Fibroblast of lung (primary cell): ENCODE results near the gene FCRL2. TPM values are rescaled to one million over a fixed set of nuclear protein-coding genes. Genes with fewer than 3 reads are reported as not detected.

Source experiments
- DNase-seq, 2 donors: peaks; one replicate each; pipeline versions ENCODE4 v3.0.0 to v3.0.0-alpha.2; 2010; ENCODE audit warnings: low read depth in 2 of 2
- H2AFZ ChIP-seq: 2 replicates; pipeline ENCODE4 v1.5.1; 2012; ENCODE audit warnings: low read length, control low read depth, inconsistent platforms
- H3K27ac ChIP-seq: 2 replicates; pipeline ENCODE4 v1.5.1; 2011; ENCODE audit warnings: low read length, control low read depth; ENCODE audit not compliant: insufficient read depth
- H3K27me3 ChIP-seq: 2 replicates; pipeline ENCODE4 v1.5.1; 2011; ENCODE audit warnings: mild to moderate bottlenecking, low read length; ENCODE audit not compliant: control insufficient read depth, insufficient read depth
- H3K36me3 ChIP-seq: 2 replicates; pipeline ENCODE4 v1.5.1; 2011; ENCODE audit warnings: low read length; ENCODE audit not compliant: control insufficient read depth, insufficient read depth
- H3K4me1 ChIP-seq: 2 replicates; pipeline ENCODE4 v1.5.1; 2011; ENCODE audit warnings: low read length; ENCODE audit not compliant: control insufficient read depth, insufficient read depth; ENCODE audit errors: extremely low read depth
- H3K4me2 ChIP-seq: 2 replicates; pipeline ENCODE4 v1.5.1; 2011; ENCODE audit warnings: low read length, control low read depth; ENCODE audit not compliant: insufficient read depth; ENCODE audit errors: extremely low read depth
- H3K4me3 ChIP-seq, 4 experiments: fragments of 200-600 bp in 1 of 4; sonication (generic) in 1 of 4; replicated peaks in 1 of 4; 2 replicates each; pipeline ENCODE4 v1.5.1; 2011 to 2016; ENCODE audit warnings: low read length in 4 of 4, low read depth in 3 of 4, mild to moderate bottlenecking in 3 of 4, control low read depth in 2 of 4, inconsistent platforms in 1 of 4, mixed read lengths in 1 of 4; ENCODE audit not compliant: insufficient read depth in 1 of 4; ENCODE audit errors: control extremely low read depth in 1 of 4
- H3K79me2 ChIP-seq: 2 replicates; pipeline ENCODE4 v1.5.1; 2012; ENCODE audit warnings: mild to moderate bottlenecking, low read length, inconsistent platforms; ENCODE audit not compliant: control insufficient read depth, insufficient read depth
- H3K9ac ChIP-seq: 2 replicates; pipeline ENCODE4 v1.5.1; 2011; ENCODE audit warnings: mild to moderate bottlenecking, low read length, control low read depth; ENCODE audit not compliant: insufficient read depth
- H3K9me3 ChIP-seq: 2 replicates; pipeline ENCODE4 v1.5.1; 2012; ENCODE audit warnings: low read depth, low read length; ENCODE audit not compliant: control insufficient read depth, insufficient read depth
- H4K20me1 ChIP-seq: 2 replicates; pipeline ENCODE4 v1.5.1; 2011; ENCODE audit warnings: low read length; ENCODE audit not compliant: control insufficient read depth, insufficient read depth; ENCODE audit errors: extremely low read depth
- EZH2 ChIP-seq: IDR thresholded peaks from 2 replicates; pipeline ENCODE4 v1.5.1; 2012; ENCODE audit warnings: low read length, control low read depth, mild to moderate bottlenecking; ENCODE audit errors: missing control alignments
- polyA plus RNA-seq, 2 donors: library from polyadenylated mRNA; depleted of rRNA in 1 of 2; stranded (reverse) in 1 of 2; unstranded in 1 of 2; fragments of >200 nt; gene quantifications; 2 replicates each; pipeline ENCODE4 v1.2.1, GENCODE V29; 2011 to 2012; ENCODE audit warnings: missing spikeins in 1 of 2
- total RNA-seq: library from RNA; depleted of rRNA; stranded (reverse); fragments of >200 nt; gene quantifications from 2 replicates; pipeline ENCODE4 v1.2.1, GENCODE V29; 2014
- TF ChIP-seq, protein P1 (sequence below), 2 donors: IDR thresholded peaks in 1 of 2; conservative IDR thresholded peaks in 1 of 2; 1 replicate in 1 of 2; 2 replicates in 1 of 2; pipeline ENCODE4 v1.5.1; 2011 to 2012; ENCODE audit warnings: low read length in 2 of 2, control low read depth in 1 of 2, inconsistent platforms in 1 of 2, low read depth in 1 of 2, mild to moderate bottlenecking in 1 of 2

FCRL2 gene
- total and polyA plus RNA-seq, 2 donors (not counting 1 experiment from before 2014, with no cell fraction given) = not detected

DNA sequence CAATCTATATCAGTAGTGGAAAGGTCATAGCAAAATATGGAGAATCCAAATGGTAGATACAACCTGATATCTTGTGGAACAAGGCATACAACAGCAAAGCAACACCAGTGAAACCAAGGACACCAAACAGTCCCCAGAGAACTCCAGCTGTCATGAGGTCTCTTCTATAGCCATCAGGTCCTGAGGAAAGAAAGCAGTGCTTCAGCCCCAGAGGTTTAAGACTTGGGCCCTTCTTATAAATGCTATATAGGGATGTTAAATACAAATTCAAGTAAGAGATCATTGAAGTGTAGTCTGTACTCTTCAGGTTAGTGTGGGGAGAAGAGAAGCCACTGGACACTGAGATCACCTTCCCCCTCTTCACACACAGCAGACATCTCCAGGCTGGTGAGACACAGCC is 10.1 kb downstream of the FCRL2 start:
- no peaks in the 10 kb centered on the region for H3K9me3 ChIP-seq
- no peak for TF ChIP-seq EZH2
- TF ChIP-seq, protein P1, sequence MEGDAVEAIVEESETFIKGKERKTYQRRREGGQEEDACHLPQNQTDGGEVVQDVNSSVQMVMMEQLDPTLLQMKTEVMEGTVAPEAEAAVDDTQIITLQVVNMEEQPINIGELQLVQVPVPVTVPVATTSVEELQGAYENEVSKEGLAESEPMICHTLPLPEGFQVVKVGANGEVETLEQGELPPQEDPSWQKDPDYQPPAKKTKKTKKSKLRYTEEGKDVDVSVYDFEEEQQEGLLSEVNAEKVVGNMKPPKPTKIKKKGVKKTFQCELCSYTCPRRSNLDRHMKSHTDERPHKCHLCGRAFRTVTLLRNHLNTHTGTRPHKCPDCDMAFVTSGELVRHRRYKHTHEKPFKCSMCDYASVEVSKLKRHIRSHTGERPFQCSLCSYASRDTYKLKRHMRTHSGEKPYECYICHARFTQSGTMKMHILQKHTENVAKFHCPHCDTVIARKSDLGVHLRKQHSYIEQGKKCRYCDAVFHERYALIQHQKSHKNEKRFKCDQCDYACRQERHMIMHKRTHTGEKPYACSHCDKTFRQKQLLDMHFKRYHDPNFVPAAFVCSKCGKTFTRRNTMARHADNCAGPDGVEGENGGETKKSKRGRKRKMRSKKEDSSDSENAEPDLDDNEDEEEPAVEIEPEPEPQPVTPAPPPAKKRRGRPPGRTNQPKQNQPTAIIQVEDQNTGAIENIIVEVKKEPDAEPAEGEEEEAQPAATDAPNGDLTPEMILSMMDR (conservative IDR thresholded peaks at IDR 0.05 in 1 of 2, IDR thresholded peaks at IDR 0.05 in 1 of 2; ENCODE audit: low read depth in 1 of 2, low read length in 2 of 2) = no peak

DNA sequence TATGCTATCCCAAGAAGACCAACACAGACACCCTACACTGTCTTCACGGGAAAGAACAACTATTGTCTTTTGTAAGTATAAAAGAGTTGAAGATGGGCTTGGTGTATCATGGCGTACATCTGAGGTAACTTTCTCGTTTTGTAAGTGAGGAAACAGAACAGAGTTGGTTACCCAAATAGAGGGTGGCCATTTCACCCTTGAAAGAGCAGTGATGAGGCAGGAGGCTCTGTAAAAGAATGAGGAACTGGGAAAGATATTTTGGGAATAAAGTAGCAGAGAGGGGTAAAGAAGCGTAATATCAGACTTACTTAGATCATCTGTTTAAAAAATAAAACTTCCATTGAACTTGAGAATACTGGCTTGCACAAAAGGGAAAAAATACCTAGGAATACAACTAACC is 18.9 kb downstream of the FCRL2 start:
- no peaks in the 10 kb centered on the region for H3K36me3 ChIP-seq
- H3K9ac ChIP-seq = no peak overlapping the region
- H3K4me2 ChIP-seq = no peak overlapping the region
- H3K27me3 ChIP-seq = no peaks in the 10 kb centered on the region
- no peak overlapping the region for H3K27ac ChIP-seq
- no peak overlapping the region for H2AFZ ChIP-seq
- H3K4me3 ChIP-seq = no peak overlapping the region
- no peaks in the 10 kb centered on the region for H3K9me3 ChIP-seq
- H3K4me1 ChIP-seq = no peaks in the 10 kb centered on the region
- DNase-seq = no peak
- TF ChIP-seq, protein P1 (conservative IDR thresholded peaks at IDR 0.05 in 1 of 2, IDR thresholded peaks at IDR 0.05 in 1 of 2; ENCODE audit: low read depth in 1 of 2, low read length in 2 of 2) = no peak
- TF ChIP-seq EZH2 = no peak
- H3K79me2 ChIP-seq = no peaks in the 10 kb centered on the region
- no peaks in the 10 kb centered on the region for H4K20me1 ChIP-seq

More for the DNA sequence above, 10.1 kb downstream of the FCRL2 start:
- H3K36me3 ChIP-seq = no peaks in the 10 kb centered on the region
- no peaks in the 10 kb centered on the region for H3K79me2 ChIP-seq
- no peaks in the 10 kb centered on the region for H3K4me1 ChIP-seq
- H3K4me3 ChIP-seq = no peak overlapping the region
- DNase-seq = no peak
- H3K9ac ChIP-seq = no peak overlapping the region
- H3K27ac ChIP-seq = no peak overlapping the region
- H2AFZ ChIP-seq = no peak overlapping the region
- no peak overlapping the region for H3K4me2 ChIP-seq
- no peaks in the 10 kb centered on the region for H4K20me1 ChIP-seq
- no peaks in the 10 kb centered on the region for H3K27me3 ChIP-seq

- H4K20me1 ChIP-seq = no peaks in the 10 kb centered on the region
- no peaks in the 10 kb centered on the region for H3K4me1 ChIP-seq
- H3K27ac ChIP-seq = no peak overlapping the region
- no peak for TF ChIP-seq EZH2
- TF ChIP-seq, protein P1 (conservative IDR thresholded peaks at IDR 0.05 in 1 of 2, IDR thresholded peaks at IDR 0.05 in 1 of 2; ENCODE audit: low read depth in 1 of 2, low read length in 2 of 2) = no peak
- no peaks in the 10 kb centered on the region for H3K9me3 ChIP-seq
- no peaks in the 10 kb centered on the region for H3K27me3 ChIP-seq
- DNase-seq = no peak
- H3K36me3 ChIP-seq = no peaks in the 10 kb centered on the region
- H2AFZ ChIP-seq = no peak overlapping the region
- no peak overlapping the region for H3K4me3 ChIP-seq
- no peak overlapping the region for H3K9ac ChIP-seq
- no peaks in the 10 kb centered on the region for H3K79me2 ChIP-seq
- no peak overlapping the region for H3K4me2 ChIP-seq
Observed at GRCh38 chr1:157753611-157754010, 23.3 kb downstream of the FCRL2 start.
